Activated naive CD4-positive, alpha-beta T cell (primary cell): Measurements from ENCODE around the gene CCDC28B.

Source experiments
- DNase-seq, 4 experiments: peaks; one replicate each; lab custom pipeline; 2025; lab: John Stamatoyannopoulos, UW

Gene CCDC28B

DNA sequence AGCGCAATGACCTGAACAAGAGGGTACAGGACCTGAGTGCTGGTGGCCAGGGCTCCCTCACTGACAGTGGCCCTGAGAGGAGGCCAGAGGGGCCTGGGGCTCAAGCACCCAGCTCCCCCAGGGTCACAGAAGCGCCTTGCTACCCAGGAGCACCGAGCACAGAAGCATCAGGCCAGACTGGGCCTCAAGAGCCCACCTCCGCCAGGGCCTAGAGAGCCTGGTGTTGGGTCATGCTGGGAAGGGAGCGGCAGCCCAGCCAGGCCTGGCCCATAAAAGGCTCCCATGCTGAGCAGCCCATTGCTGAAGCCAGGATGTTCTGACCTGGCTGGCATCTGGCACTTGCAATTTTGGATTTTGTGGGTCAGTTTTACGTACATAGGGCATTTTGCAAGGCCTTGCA lies 5.4 kb upstream of the CCDC28B start:
- no peak for DNase-seq

- no peak for DNase-seq
Observed at GRCh38 chr1:32195531-32195930, 4.9 kb upstream of the CCDC28B start.

GRCh38 chr1:32195972-32196823 lies 4.2 kb upstream of the CCDC28B start:
- DNase-seq = no peak

- DNase-seq = no peak
Observed at GRCh38 chr1:32197074-32197473, 3.3 kb upstream of the CCDC28B start.

GRCh38 chr1:32197837-32198236 lies 2.6 kb upstream of the CCDC28B start:
- no peak for DNase-seq

GRCh38 chr1:32198237-32199042 lies 2.0 kb upstream of the CCDC28B start:
- DNase-seq = no peak

DNA sequence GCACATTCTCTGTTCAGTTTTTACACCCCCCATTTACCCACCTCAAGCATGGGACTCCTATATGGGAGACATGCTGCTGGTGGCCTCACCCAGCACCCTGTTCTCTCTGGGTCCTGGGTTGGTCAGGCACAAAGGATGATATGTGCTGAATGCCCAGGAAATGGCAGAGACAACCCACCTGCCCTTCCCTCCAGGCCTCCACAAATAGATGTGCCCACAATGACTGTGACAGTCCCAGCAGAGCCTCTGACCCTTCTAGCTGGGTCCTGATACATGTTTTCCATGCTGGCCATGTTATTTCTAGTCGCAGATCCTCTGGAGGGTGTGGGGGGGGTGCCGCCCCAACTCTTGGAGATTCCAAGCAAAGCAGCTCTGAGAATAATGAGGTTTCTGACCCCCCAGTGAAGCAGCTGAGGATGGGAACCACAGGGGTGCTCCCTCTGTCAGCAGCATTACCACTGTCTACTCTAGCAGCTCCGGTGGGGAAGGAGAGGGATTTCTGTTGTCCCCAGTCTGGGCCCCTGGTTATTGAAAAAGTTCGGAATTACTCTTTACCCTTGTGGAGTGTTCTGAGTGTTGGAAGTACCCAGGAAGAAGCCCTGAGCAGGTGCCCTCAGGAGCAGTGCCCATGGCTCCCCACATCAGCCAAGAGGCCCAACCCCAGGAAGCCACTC lies 1.2 kb upstream of the CCDC28B start:
- no peak for DNase-seq

DNA sequence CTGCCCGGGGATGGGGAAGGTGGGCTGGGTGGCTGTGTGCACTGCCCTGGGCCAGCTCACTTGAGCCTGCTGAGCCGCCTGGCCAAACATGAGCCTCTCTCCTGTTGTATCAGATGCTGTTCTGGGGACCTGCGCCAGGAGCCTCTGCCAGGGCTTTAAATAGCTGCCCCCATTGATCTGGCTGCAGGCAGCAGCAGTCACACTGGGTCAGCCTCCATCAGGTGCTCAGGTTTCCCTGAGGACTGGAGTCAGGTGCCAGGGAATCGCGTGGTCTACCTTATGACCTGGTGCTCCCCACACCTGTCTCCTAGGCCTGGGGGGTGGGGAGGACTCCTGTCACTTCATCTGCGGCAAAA lies 700 bp upstream of the CCDC28B start:
- DNase-seq = no peak

DNA sequence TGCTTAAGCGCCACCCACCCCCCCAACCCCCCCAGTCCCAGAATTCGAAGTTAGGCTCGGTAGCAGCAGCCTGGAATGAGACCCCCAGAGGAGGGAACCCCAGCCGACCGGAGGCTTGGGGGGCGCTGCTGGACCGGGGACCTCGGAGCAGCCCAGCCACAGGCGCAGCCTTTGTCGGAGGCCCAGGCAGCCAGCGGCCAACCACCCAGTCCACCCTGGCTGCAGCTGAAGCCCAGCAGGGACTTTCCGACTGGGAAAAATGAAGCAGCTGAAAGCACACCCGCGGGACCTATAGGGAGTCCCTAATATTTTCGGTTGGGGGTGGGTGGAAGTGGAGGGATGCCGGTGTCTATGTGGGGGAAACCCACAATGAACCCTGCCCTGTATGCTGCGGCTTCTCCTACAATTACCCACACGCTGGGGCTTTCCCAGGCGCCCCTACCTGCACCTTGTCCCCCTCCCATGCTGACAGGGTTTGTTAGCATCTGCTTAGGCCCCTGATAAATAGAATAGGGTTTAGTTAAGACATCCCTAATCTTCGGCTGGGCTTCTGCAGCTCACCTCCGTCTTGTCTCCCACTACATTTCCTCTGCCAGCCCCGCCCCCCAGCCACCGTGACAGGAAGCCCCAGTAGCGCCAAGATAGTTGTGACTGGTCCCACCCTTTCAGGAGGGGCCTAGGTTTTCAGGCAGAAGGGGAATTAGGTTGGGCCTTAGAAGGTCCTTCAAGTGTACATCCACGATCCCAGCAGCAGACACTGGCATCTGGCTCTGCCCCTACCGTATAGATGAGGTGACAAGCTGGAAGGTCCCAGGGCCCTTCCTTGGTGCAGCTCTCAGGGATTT lies 838 bp downstream of the CCDC28B start:
- DNase-seq = peak; percentile 30 to 71 (median 50)

GRCh38 chr1:32204943-32205361 lies 4.6 kb downstream of the CCDC28B start:
- DNase-seq = no peak

DNA sequence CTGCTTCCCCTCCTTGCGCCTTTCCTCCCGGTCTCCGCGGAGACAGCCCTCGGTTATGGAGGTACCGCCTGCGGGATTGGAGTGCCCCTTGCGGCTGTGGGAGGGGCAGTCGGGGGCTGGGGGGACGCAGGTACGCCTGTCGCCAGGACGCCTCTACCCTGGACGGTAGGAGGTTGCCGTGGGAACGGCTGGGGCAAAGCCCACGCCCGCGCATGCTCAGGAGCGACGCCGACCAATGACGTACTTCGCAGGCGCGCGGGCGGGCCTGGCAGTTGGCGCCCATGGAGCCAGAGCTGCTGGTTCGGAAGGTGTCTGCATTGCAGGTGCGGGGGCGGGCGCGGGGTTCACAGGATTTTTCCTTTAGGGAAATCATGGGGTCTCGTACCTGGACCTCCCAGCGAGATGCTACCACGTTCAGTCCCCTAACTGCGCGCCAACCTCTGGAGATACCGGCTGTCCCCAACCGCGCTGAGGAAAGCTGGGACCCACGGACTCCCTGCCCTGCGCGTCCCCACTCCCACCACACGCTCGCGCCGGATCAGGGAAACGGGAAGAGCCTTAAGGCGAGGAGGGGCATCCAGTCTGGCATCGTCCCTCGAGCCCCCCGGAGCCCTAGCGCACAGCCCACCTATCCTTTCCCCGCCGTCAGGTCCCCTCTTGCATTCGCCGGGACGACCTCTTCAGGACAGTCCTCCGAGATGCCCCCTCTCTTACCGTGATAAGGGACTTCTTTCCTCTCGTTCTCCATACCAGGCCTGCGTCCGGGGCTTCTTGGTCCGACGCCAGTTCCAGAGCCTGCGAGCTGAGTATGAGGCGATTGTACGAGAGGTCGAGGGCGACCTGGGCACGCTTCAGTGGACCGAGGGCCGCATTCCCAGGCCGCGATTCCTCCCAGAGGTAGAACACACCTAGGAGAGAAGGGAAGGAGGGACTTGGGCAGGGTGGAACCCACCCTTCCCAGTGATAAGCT lies 5.3 kb downstream of the CCDC28B start, which contains the start of gene IQCC:
TSS of gene IQCC (plus strand) at position 271 of the 970 bp plus-strand sequence. CDS start at position 282, 11 bp downstream.
- peak; percentile 38 to 79 (median 58) for DNase-seq

- DNase-seq = no peak
Observed at GRCh38 chr1:32208469-32208868, 8.1 kb downstream of the CCDC28B start.

DNA sequence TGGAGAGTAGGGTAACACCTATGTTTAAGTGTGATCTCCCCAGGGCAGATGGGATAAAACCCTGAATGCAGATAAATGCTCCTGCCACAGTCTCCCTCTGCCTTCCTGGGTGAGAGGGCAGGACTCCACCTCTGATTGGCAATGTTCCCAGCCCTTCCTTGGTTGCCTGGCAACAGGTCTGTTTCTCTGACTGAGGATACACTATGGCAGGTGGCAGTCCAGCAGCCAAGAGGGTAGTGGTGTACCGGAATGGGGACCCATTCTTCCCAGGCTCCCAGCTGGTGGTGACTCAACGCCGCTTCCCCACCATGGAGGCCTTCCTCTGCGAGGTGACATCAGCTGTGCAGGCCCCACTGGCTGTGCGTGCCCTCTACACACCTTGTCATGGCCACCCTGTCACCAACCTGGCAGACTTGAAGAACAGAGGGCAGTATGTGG lies 8.5 kb downstream of the CCDC28B start, which contains the start of gene DCDC2B:
TSS of gene DCDC2B (plus strand) at position 199 of the 438 bp plus-strand sequence. CDS start at position 204, 5 bp downstream.
- no peak for DNase-seq

GRCh38 chr1:32215629-32216480 lies 15.5 kb downstream of the CCDC28B start:
- peak in 2 of 4 experiments; percentile 20 to 37 for DNase-seq

GRCh38 chr1:32216566-32216965 lies 16.2 kb downstream of the CCDC28B start:
- no peak for DNase-seq

DNA sequence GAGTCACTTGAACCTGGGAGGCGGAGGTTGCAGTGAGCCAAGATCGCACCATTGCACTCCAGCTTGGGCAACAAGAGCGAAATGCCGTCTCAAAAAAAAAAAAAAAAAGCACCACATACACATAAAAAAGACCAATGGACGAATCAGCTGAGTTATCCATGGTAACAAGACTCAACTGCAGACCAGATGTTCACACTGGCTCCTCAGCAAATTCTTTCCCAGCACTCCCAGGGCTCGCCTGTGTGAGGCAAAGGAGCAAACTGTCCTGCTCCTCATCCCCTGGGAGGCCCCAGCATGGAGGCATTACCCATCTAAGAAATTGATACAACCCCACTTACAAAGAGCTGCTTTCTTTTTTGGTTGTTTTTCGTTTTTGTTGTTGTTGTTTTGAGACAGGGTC lies 18.6 kb downstream of the CCDC28B start:
- no peak for DNase-seq

DNA sequence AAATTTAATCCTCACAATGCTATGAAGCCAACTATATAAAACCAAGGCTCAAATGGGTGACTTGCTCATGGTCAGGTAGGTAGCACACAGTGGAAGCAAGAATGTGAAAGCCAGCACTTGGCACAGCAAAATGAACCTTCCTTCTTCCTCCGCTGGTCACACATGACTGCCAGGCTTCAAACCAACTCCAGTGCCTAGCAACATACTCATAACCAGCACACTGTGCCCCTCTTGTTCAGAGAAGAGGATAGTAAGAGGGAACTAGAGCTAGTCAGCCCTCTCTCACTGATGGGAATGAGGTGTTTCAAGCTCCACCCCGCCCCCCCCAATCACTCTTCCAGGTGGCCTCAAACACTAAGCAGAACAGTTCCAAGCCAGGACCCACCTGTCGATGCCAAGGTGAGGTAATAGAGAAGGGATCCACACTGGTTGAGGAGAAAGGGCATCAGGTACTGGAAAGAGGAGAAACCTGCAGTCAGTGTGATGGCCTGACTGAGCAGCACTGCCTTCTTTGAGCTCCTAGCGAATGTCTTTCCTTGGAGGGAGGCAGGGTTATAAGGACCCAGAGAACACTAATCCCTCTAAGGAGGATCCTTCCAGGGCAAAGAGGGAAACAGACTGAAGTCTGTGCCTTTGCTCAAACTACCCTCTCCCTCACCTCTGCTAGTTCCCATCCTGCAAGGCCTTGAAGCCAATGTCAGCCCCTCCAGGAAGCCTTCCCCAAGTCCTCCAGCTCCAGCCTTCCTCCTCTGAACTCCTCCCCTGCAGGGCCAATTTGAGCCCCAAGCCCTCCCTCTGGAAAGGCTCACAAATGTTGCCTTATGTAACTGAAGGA lies 20.6 kb downstream of the CCDC28B start:
- no peak for DNase-seq

DNA sequence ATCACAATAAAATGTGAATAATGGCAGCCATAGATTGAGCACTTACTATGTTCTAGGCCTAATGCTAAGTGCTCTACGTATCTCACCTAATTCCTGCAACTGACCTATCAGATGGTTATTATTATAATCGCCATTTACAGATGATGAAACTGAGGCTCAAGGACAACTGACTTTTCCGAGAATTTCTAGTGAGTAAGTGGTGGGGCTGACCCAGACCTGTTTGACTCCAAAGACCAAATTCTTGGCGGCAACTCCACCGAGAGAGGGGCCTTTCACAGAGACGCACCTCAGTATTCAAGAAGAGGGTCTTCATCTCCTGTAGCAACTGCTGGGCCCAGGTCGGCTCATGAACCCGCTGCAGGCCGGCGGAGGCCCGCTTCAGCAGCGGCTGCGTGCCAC lies 21.2 kb downstream of the CCDC28B start:
- no peak for DNase-seq
